Kidney (tissue), 14 donors: ENCODE results near the gene TEX101. TPM values are rescaled to one million over a fixed set of nuclear protein-coding genes. Genes with fewer than 3 reads are reported as not detected.

Source experiments
- DNase-seq, 5 donors: peaks; one replicate each; pipeline ENCODE4 v3.0.0-alpha.2; 2013 to 2020
- FAIRE-seq: peaks from 2 replicates; lab custom pipeline; 2012; peaks lifted over from hg19 to GRCh38; lab: Jason Lieb, UNC
- H3K27ac ChIP-seq, 2 donors: one replicate each; pipeline ENCODE4 v1.7.0; 2013; ENCODE audit warnings: low read depth in 2 of 2, low read length in 2 of 2, inconsistent platforms in 1 of 2
- H3K27me3 ChIP-seq: one replicate; pipeline ENCODE4 v1.7.1; 2013; ENCODE audit warnings: low read length, inconsistent platforms; ENCODE audit not compliant: control insufficient read depth, insufficient read depth
- H3K36me3 ChIP-seq, 3 donors: one replicate each; pipeline versions ENCODE4 v1.7.0 to v1.7.1; 2013; ENCODE audit warnings: low read length in 3 of 3, control low read depth in 1 of 3, inconsistent platforms in 1 of 3; ENCODE audit not compliant: insufficient read depth in 3 of 3, control insufficient read depth in 2 of 3
- H3K4me1 ChIP-seq, 3 donors: one replicate each; pipeline versions ENCODE4 v1.7.0 to v1.7.1; 2013; ENCODE audit warnings: low read length in 3 of 3, inconsistent platforms in 1 of 3, low read depth in 1 of 3; ENCODE audit not compliant: control insufficient read depth in 2 of 3, insufficient read depth in 2 of 3
- H3K4me3 ChIP-seq, 3 donors: one replicate each; pipeline versions ENCODE4 v1.7.0 to v1.8.1; 2013; ENCODE audit warnings: low read length in 3 of 3, control low read depth in 1 of 3, inconsistent platforms in 1 of 3
- H3K9ac ChIP-seq, 3 donors: one replicate each; pipeline versions ENCODE4 v1.7.0 to v1.7.1; 2013; ENCODE audit warnings: low read length in 3 of 3, control low read depth in 1 of 3, inconsistent platforms in 1 of 3
- H3K9me3 ChIP-seq, 3 donors: one replicate each; pipeline versions ENCODE4 v1.7.0 to v1.7.1; 2013; ENCODE audit warnings: low read length in 3 of 3, control low read depth in 1 of 3, inconsistent platforms in 1 of 3; ENCODE audit not compliant: control insufficient read depth in 2 of 3, insufficient read depth in 1 of 3
- intact Hi-C: fragments of 100-400 bp; cut with DNase I; formaldehyde crosslinking; loops from one replicate; pipeline ENCODE4 v1.11.1; 2022
- polyA plus RNA-seq: library from polyadenylated mRNA; stranded (reverse); fragments of 350-450 nt; fragmentation: Illumina TruSeq; extraction: RNeasy Lipid Tissue Mini Kit (QIAGEN cat#74804); gene quantifications from one replicate; pipeline ENCODE4 v1.2.3, GENCODE V29; 2014; ENCODE audit warnings: low read depth, low replicate concordance; ENCODE audit not compliant: insufficient read depth
- total RNA-seq: library from RNA; stranded (reverse); fragmentation: NEBNext Ultra II Directional; extraction: Animal tissue kit (Norgen Biotek cat#: 25700); gene quantifications from one replicate; pipeline ENCODE4 v1.2.1, GENCODE V29; 2021
- TF ChIP-seq, protein P1 (sequence below): IDR thresholded peaks from 3 replicates; pipeline ENCODE4 v1.5.1; 2012; ENCODE audit warnings: mild to moderate bottlenecking, moderate library complexity, borderline replicate concordance; ENCODE audit not compliant: insufficient read depth; ENCODE audit errors: extremely low read depth
- donor health status: control.
- donor health status: control.
- donor health status: control.
- donor health status: control.
- donor health status: control.
- donor health status: DM: yes; HTN: yes; CAD: no.
- donor health status: Normal renal cell carcinoma (clear cell type).

TEX101 gene
- total and polyA plus RNA-seq, 2 donors from 2014 or later, result not detected

DNA sequence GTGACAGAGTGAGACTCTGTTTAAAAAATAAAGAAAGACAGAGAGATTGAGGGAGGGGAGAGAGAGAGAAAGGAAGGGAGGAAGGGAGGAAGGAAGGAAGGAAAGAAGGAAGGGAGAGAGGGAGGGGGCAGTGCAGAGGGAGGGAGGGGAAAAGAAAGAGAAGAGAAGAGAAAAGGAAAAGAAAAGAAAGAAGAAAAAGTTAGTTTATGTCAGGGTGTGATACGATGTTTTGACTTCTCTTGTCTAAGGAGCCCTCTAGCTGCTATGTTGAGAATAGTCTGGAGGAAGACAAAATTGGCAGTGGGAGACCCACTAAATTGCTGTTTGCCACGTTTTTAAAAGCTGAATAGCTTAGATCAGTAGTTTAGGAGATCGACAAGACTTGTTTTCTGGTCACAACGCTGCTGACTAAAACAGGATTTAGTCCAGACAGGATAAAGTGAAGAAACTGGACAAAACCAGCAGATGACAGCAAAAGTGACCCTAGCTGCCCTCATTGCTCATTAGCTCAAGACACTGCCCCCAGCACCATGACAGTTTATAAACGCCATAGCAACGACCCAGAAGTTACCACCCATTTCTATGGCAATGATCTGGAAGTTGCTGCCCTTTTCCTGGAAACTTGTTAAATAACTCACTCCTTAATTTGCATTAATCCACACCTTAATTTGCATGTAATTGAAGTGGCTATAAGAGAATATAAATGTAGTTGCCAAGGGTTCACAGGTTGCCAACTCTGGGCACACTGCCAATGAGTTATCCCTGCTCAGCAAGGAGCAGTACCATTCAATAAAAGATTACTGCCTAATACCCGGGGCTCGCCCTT lies 11.1 kb downstream of the TEX101 start:
- Histone ChIP-seq H3K36me3 (no peaks in the 10 kb centered on the region), H3K9me3 (no peaks in the 10 kb centered on the region), H3K4me1 (peaks cover 0 to 4% (median 0%) of the 10 kb centered on the region in 3 donors), H3K4me3 (peak overlapping the region in 1 of 3 donors; percentile 7), H3K27me3 (no peaks in the 10 kb centered on the region), H3K27ac (no peak overlapping the region), H3K9ac (no peak overlapping the region)
- FAIRE-seq (no peak), DNase-seq (no peak)
- TF ChIP-seq, protein P1, sequence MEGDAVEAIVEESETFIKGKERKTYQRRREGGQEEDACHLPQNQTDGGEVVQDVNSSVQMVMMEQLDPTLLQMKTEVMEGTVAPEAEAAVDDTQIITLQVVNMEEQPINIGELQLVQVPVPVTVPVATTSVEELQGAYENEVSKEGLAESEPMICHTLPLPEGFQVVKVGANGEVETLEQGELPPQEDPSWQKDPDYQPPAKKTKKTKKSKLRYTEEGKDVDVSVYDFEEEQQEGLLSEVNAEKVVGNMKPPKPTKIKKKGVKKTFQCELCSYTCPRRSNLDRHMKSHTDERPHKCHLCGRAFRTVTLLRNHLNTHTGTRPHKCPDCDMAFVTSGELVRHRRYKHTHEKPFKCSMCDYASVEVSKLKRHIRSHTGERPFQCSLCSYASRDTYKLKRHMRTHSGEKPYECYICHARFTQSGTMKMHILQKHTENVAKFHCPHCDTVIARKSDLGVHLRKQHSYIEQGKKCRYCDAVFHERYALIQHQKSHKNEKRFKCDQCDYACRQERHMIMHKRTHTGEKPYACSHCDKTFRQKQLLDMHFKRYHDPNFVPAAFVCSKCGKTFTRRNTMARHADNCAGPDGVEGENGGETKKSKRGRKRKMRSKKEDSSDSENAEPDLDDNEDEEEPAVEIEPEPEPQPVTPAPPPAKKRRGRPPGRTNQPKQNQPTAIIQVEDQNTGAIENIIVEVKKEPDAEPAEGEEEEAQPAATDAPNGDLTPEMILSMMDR, result peak; percentile 43
- intact Hi-C loops, result no loop called here

DNA sequence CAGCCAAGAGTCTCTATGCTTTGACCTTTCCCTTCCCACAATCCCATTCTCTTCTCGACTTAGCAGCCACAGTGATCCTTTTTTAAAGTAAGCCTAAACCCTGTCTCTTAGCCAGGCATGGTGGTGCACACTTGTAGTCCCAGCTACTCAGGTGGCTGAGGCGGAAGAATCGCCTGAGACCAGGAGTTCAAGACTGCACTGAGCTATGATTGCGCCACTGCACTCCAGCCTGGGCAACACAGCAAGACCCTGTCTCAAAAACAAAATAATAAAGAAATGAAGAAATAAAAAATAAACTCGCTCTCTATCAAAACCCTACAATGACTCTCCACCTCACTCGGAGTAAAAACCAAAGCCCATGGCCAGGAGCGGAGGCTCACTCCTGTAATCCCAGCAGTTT lies 14.7 kb downstream of the TEX101 start:
- H3K36me3 ChIP-seq, result no peaks in the 10 kb centered on the region
- no peaks in the 10 kb centered on the region for H3K27me3 ChIP-seq
- no peak overlapping the region for H3K4me3 ChIP-seq
- no peak for DNase-seq
- TF ChIP-seq, protein P1, result no peak
- no peaks in the 10 kb centered on the region for H3K9me3 ChIP-seq
- peaks cover 0 to 4% (median 0%) of the 10 kb centered on the region in 3 donors for H3K4me1 ChIP-seq
- intact Hi-C loops, result no loop called here
- H3K27ac ChIP-seq, result no peak overlapping the region
- FAIRE-seq, result no peak
- no peak overlapping the region for H3K9ac ChIP-seq

DNA sequence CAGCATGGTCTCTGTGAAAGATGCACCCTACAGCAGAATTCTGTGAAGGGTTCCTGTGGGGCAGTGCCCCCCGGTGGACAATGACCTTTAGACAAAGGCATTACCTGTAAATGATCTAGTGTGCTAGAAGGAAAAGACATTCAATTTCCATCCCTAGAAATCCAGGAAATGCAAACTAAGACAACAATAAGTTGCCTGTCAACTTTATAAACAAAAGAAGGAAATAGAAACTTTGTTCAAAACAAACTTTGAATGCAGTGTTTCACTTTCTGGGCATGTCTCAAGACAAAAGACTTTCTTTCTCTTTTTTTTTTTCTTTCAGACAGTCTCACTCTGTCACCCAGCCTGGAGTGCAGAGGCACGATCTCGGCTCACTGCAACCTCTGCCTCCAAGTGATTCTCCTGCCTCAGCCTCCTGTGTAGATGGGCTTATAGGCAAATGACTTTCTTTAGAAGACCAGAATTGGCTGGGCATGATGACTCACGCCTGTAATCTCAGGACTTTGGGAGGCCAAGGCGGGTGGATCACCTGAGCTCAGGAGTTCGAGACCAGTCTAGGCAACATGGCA lies 15.5 kb downstream of the TEX101 start:
- TF ChIP-seq, protein P1, result peak; percentile 9
- no peaks in the 10 kb centered on the region for H3K27me3 ChIP-seq
- no peak for DNase-seq
- FAIRE-seq, result no peak
- H3K4me1 ChIP-seq, result peaks cover 0 to 4% (median 0%) of the 10 kb centered on the region in 3 donors
- no peaks in the 10 kb centered on the region for H3K9me3 ChIP-seq
- no peak overlapping the region for H3K4me3 ChIP-seq
- no peak overlapping the region for H3K9ac ChIP-seq
- H3K36me3 ChIP-seq, result no peaks in the 10 kb centered on the region
- intact Hi-C loops, result no loop called here
- no peak overlapping the region for H3K27ac ChIP-seq
